Occipital lobe (tissue), 2 donors: ENCODE measurements around the gene IGIP. TPM values are rescaled to one million over a fixed set of nuclear protein-coding genes. Genes with fewer than 3 reads are reported as not detected.

Source experiments
- DNase-seq: peaks from one replicate; lab custom pipeline; 2025; lab: John Stamatoyannopoulos, UW
- total RNA-seq: library from RNA; depleted of rRNA; stranded (reverse); fragments of >200 nt; gene quantifications from one replicate; pipeline ENCODE4 v1.2.3, GENCODE V29; 2014

IGIP gene
- total RNA-seq, result 11.9 TPM

GRCh38 chr5:140125637-140126036, at the start of gene IGIP:
TSS of gene IGIP (plus strand) at chr5:140125937. CDS start at chr5:140128477, 2,540 bp downstream.
- DNase-seq, result no peak

- no peak for DNase-seq
Measured at GRCh38 chr5:140076142-140076541, 49.6 kb upstream of the IGIP start.

GRCh38 chr5:140076788-140077187, 48.9 kb upstream of the IGIP start:
- no peak for DNase-seq

- DNase-seq, result no peak
Measured at GRCh38 chr5:140083120-140083519, 42.6 kb upstream of the IGIP start.

- DNase-seq, result no peak
Measured at GRCh38 chr5:140083650-140084049, 42.1 kb upstream of the IGIP start.

GRCh38 chr5:140084541-140084940, 41.2 kb upstream of the IGIP start:
- DNase-seq, result no peak

- no peak for DNase-seq
Measured at GRCh38 chr5:140090251-140090650, 35.5 kb upstream of the IGIP start.

- DNase-seq, result no peak
Measured at GRCh38 chr5:140093179-140093578, 32.6 kb upstream of the IGIP start.

GRCh38 chr5:140093866-140094265, 31.9 kb upstream of the IGIP start:
- DNase-seq, result no peak

- no peak for DNase-seq
Measured at GRCh38 chr5:140094889-140095288, 30.8 kb upstream of the IGIP start.

GRCh38 chr5:140101179-140101578, 24.6 kb upstream of the IGIP start:
- DNase-seq, result no peak

- no peak for DNase-seq
Measured at GRCh38 chr5:140103154-140103553, 22.6 kb upstream of the IGIP start.

- no peak for DNase-seq
Measured at GRCh38 chr5:140104100-140104499, 21.6 kb upstream of the IGIP start.

- DNase-seq, result no peak
Measured at GRCh38 chr5:140106101-140106500, 19.6 kb upstream of the IGIP start.

GRCh38 chr5:140106805-140107311, 18.9 kb upstream of the IGIP start:
- no peak for DNase-seq

- peak; percentile 91 for DNase-seq
Measured at GRCh38 chr5:140107312-140108092, 18.2 kb upstream of the IGIP start.

- DNase-seq, result no peak
Measured at GRCh38 chr5:140108093-140109017, 17.4 kb upstream of the IGIP start.

- no peak for DNase-seq
Measured at GRCh38 chr5:140109018-140109758, 16.5 kb upstream of the IGIP start.

GRCh38 chr5:140109759-140110645, 15.7 kb upstream of the IGIP start:
- no peak for DNase-seq

GRCh38 chr5:140110646-140110957, 15.1 kb upstream of the IGIP start:
- DNase-seq, result no peak
